NB4 (cell line): ENCODE results near the gene UBE2V1.

Experiments
- DNase-seq: peaks from one replicate; pipeline ENCODE4 v3.0.0; 2010; ENCODE audit warnings: low read depth
- H3K4me3 ChIP-seq: one replicate; pipeline ENCODE4 v1.5.1; 2011; ENCODE audit warnings: mild to moderate bottlenecking, low read depth, low read length, moderate library complexity
- CTCF ChIP-seq: IDR thresholded peaks from one replicate; pipeline ENCODE4 v1.5.1; 2012; ENCODE audit warnings: low read depth, low read length
- MYC ChIP-seq: IDR thresholded peaks from 2 replicates; pipeline ENCODE4 v1.6.1; 2011; ENCODE audit warnings: low read depth, low read length
- POLR2A ChIP-seq: IDR thresholded peaks from 2 replicates; pipeline ENCODE4 v1.6.1; 2011; ENCODE audit warnings: mild to moderate bottlenecking; ENCODE audit not compliant: insufficient read length; ENCODE audit errors: extremely low read depth
- TF ChIP-seq, protein P1 (sequence below): IDR thresholded peaks from 2 replicates; pipeline ENCODE4 v1.6.1; 2011; ENCODE audit warnings: low read depth, low read length

Gene UBE2V1

GRCh38 chr20:50049442-50050026 is 63.4 kb downstream of the UBE2V1 start:
- no peak for DNase-seq
- no peak overlapping the region for H3K4me3 ChIP-seq
- no peak for TF ChIP-seq MYC
- TF ChIP-seq POLR2A = no peak

DNA sequence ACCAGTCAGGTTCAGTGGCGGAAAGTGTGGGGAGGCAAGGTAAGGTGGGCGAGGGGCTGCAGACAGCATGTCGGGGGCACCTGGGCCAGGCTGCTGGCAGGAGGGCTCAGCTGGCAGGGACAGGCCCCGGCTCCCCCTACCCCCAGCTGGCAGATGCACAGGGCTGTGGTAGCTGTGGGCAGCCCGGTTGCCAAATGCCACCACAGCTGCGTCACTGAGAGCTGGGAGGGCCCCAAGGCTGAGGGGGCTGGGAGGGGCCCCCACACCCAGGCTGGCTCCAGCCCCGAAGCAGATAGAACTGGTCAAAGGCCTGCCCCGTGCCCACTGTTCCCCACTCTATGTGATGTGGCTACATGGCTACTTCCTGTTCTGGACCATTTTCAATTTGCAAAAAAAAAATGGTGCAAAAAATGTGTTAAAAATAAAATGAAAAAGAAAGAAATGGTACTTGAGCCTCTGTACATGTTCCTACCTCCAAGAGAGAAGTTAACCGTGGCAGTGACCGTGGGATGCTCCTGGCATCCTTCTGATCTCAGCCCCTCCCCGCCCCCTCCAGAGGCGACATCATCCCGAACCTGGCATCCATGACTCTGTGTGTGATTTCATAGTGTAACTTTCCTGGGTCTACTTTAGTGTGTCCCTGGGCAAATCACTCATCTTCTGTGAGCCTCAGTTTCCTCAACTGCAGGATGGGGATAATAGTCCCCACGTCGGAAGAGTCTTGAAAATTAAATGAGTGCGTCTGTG is 64.4 kb downstream of the UBE2V1 start:
- H3K4me3 ChIP-seq = no peak overlapping the region
- TF ChIP-seq POLR2A (no peak), MYC (no peak), CTCF (no peak)
- TF ChIP-seq, protein P1, sequence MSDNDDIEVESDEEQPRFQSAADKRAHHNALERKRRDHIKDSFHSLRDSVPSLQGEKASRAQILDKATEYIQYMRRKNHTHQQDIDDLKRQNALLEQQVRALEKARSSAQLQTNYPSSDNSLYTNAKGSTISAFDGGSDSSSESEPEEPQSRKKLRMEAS = no peak
- DNase-seq = peak; percentile 56

DNA sequence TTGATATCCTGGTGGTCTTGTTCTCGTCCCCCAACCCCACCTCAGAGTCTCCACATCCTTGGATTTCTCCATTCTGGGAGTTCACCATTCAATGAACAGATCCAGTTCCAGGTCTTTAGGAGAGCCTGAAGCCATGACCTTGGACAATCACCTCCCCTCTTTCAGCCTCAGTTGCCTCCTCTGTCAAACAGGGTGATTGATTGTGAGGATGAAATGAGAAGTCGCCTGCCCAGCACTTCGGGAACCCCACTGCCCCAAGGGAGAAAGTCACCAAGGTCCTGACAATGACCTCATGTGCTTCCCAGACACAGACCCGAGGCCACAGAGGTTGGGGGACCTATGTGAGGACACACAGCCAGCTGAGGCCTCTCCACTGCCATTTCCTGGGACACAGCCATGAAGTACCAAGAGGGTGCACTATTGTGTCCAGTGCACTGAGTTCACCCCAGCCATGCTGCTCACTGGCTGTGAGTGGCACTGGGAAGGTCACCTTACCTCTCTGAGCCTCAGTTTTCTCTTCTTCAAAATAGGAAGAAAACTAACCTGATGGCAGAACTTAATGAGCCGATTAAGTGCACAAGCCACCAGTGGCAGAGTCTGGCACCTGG is 68.5 kb downstream of the UBE2V1 start:
- H3K4me3 ChIP-seq = no peak overlapping the region
- TF ChIP-seq, protein P1 = no peak
- TF ChIP-seq CTCF (no peak), MYC (no peak), POLR2A (no peak)
- DNase-seq = no peak

GRCh38 chr20:50043573-50044352 is 69.2 kb downstream of the UBE2V1 start:
- TF ChIP-seq POLR2A (no peak), MYC (no peak), CTCF (no peak)
- TF ChIP-seq, protein P1 = no peak
- H3K4me3 ChIP-seq = no peak overlapping the region
- DNase-seq = no peak

DNA sequence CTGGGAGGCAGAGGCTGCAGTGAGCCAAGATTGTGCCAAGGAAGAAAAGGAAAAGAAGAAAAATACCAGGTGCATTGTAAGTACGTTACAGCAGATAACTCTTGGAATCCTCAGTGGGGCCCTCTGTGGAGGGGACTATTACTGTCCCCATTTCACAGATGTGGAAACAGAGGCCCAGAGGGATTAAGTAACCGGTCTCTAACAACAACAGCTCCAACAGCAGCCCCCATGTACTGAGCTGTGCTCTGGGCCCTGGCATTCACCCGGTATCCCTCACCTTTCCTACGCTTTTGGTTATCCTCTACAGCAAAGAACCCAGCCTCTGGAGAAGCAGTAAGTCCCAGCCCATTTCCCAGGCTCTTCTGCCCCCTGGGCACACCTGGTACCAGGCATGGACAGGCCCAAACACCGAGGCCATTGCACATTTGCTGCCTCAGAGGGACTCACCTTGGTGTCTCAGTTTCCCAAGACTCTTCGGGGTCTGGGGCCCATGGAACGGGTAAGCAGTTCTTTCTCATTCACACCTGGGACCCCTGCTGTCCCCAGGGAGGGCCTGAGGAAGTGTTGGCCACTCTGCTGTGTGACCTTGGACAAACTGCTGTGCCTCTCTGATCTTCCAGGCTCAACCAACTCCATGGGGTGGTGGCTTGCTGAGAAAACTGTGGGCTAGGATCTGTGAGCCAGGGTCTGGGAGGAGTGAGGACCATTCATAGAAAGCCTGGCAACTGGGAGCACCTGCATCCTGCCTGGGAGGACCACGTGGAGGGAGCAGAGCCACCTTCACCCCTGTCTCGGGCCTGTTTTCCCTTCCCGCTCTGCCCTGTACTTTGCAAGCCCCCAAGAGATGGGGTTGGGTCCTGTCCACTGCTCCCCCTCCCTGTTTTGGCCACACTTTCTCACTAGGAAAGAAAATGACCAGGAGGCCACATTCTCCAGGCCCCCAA is 70.3 kb downstream of the UBE2V1 start:
- TF ChIP-seq, protein P1 = no peak
- TF ChIP-seq MYC (no peak), POLR2A (no peak), CTCF (no peak)
- no peak for DNase-seq
- H3K4me3 ChIP-seq = no peak overlapping the region
